Right lobe of liver (tissue), 4 donors: ENCODE data around the gene MIOX.

Experiments
- POLR2A ChIP-seq: fragments of 450-650 bp; IDR thresholded peaks from one replicate; pipeline ENCODE4 v1.6.1; 2017; ENCODE audit warnings: antibody characterized with exemption, mild to moderate bottlenecking
- TF ChIP-seq, protein P1 (sequence below), 4 donors: fragments of 200-600 bp in 3 of 4; fragments of 450-650 bp in 1 of 4; IDR thresholded peaks; one replicate each; pipeline versions ENCODE4 v1.5.1 to v1.8.0; 2016 to 2022; ENCODE audit warnings: antibody characterized with exemption in 4 of 4, mild to moderate bottlenecking in 2 of 4
- donor health status: DM: no; HTN: no; CAD: no.
- donor health status: DM: no; HTN: no; CAD: no.
- donor health status: DM: no; HTN: yes; CAD: no.

DNA sequence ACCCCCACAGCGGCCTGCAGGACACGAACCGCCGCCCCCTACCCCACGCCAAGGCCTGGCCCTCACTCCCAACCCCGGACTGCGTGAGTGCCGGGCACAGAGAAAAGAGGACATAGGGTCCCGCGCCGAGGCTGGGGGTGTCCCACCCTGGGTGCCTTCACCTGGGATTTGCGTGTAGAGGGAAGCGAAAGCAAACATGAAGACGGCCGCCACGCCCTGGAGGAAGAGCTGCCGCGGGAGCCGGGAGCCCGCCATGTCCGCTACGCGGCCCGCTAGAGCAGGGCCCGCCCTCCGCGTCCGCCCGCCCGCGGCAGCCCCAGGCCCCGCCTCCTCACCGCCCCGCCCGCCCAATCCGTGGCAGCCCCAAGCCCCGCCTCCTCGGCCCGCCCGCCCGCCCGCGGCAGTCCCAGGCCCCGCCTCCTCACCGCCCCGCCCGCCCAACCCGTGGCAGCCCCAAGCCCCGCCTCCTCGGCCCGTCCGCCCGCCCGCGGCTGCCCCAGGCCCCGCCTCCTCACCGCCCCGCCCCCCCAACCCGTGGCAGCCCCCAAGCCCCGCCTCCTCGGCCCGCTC is 20.8 kb downstream of the MIOX start, which contains the start of gene LMF2:
- peak; percentile 51 for TF ChIP-seq POLR2A
- TF ChIP-seq, protein P1, sequence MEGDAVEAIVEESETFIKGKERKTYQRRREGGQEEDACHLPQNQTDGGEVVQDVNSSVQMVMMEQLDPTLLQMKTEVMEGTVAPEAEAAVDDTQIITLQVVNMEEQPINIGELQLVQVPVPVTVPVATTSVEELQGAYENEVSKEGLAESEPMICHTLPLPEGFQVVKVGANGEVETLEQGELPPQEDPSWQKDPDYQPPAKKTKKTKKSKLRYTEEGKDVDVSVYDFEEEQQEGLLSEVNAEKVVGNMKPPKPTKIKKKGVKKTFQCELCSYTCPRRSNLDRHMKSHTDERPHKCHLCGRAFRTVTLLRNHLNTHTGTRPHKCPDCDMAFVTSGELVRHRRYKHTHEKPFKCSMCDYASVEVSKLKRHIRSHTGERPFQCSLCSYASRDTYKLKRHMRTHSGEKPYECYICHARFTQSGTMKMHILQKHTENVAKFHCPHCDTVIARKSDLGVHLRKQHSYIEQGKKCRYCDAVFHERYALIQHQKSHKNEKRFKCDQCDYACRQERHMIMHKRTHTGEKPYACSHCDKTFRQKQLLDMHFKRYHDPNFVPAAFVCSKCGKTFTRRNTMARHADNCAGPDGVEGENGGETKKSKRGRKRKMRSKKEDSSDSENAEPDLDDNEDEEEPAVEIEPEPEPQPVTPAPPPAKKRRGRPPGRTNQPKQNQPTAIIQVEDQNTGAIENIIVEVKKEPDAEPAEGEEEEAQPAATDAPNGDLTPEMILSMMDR (IDR thresholded peaks at IDR 0.05) = no peak
